SK-N-SH treated with all-trans-retinoic acid at 6 μM for 48 hours (cell line): ENCODE results near the gene SEC22C.

Source experiments
- ATAC-seq: fragments of 200-7000 bp; cut with Tn5 transposase; 3 replicates; pipeline ENCODE4 v1.9.1; 2020; ENCODE audit warnings: mild to moderate bottlenecking, moderate library complexity
- ARNTL ChIP-seq: fragments of 450-650 bp; formaldehyde crosslinking; IDR thresholded peaks from 2 replicates; pipeline ENCODE4 v1.5.0; 2020; ENCODE audit warnings: low read depth, mild to moderate bottlenecking, moderate library complexity, borderline replicate concordance
- BACH2 ChIP-seq: fragments of 250-450 bp; sonication (Bioruptor Pico); IDR thresholded peaks from 2 replicates; pipeline ENCODE4 v1.9.0; 2021; ENCODE audit warnings: mild to moderate bottlenecking, borderline replicate concordance
- CREB5 ChIP-seq: fragments of 250-450 bp; sonication (Bioruptor Pico); IDR thresholded peaks from 2 replicates; pipeline ENCODE4 v1.5.1; 2020; ENCODE audit warnings: low read depth, mild to moderate bottlenecking, moderate library complexity
- CSDC2 ChIP-seq: fragments of 250-450 bp; sonication (Bioruptor Pico); IDR thresholded peaks from 2 replicates; pipeline ENCODE4 v1.5.0; 2020; ENCODE audit warnings: mild to moderate bottlenecking, moderate library complexity
- ESRRG ChIP-seq: fragments of 250-450 bp; sonication (Bioruptor Pico); IDR thresholded peaks from 2 replicates; pipeline ENCODE4 v1.6.1; 2021; ENCODE audit warnings: mild to moderate bottlenecking
- GLIS3 ChIP-seq: fragments of 250-450 bp; sonication (Bioruptor Pico); IDR thresholded peaks from 2 replicates; pipeline ENCODE4 v1.5.0; 2020; ENCODE audit warnings: mild to moderate bottlenecking, moderate library complexity
- ISL1 ChIP-seq: fragments of 250-450 bp; sonication (Bioruptor Pico); IDR thresholded peaks from 2 replicates; pipeline ENCODE4 v2.1.2; 2022; ENCODE audit warnings: mild to moderate bottlenecking, moderate library complexity
- OSR1 ChIP-seq: fragments of 250-450 bp; sonication (Bioruptor Pico); IDR thresholded peaks from 2 replicates; pipeline ENCODE4 v1.8.0; 2022; ENCODE audit warnings: moderate library complexity, mild to moderate bottlenecking, inconsistent platforms
- PATZ1 ChIP-seq: fragments of 250-450 bp; sonication (Bioruptor Pico); IDR thresholded peaks from 2 replicates; pipeline ENCODE4 v1.8.0; 2020; ENCODE audit warnings: mild to moderate bottlenecking, moderate library complexity, borderline replicate concordance
- SNAI2 ChIP-seq: fragments of 250-450 bp; sonication (Bioruptor Pico); IDR thresholded peaks from 2 replicates; pipeline ENCODE4 v1.5.0; 2020; ENCODE audit warnings: mild to moderate bottlenecking, moderate library complexity
- TCF4 ChIP-seq: fragments of 250-450 bp; sonication (Bioruptor Pico); IDR thresholded peaks from 2 replicates; pipeline ENCODE4 v1.8.0; 2021; ENCODE audit warnings: mild to moderate bottlenecking, moderate library complexity, borderline replicate concordance
- TOX ChIP-seq: fragments of 250-450 bp; sonication (Bioruptor Pico); IDR thresholded peaks from 2 replicates; pipeline ENCODE4 v1.8.0; 2021; ENCODE audit warnings: mild to moderate bottlenecking, moderate library complexity, borderline replicate concordance
- ZFP3 ChIP-seq: fragments of 250-450 bp; sonication (Bioruptor Pico); IDR thresholded peaks from 2 replicates; pipeline ENCODE4 v1.5.0; 2020; ENCODE audit warnings: mild to moderate bottlenecking, moderate library complexity
- ZFP30 ChIP-seq: fragments of 450-650 bp; formaldehyde crosslinking; IDR thresholded peaks from 2 replicates; pipeline ENCODE4 v1.5.0; 2022; ENCODE audit warnings: mild to moderate bottlenecking, moderate library complexity
- ZNF565 ChIP-seq: fragments of 450-650 bp; formaldehyde crosslinking; conservative IDR thresholded peaks from 2 replicates; pipeline ENCODE4 v1.5.0; 2020; ENCODE audit warnings: low read depth, mild to moderate bottlenecking, moderate library complexity
- ZNF8 ChIP-seq: fragments of 450-650 bp; formaldehyde crosslinking; IDR thresholded peaks from 2 replicates; pipeline ENCODE4 v1.5.0; 2020; ENCODE audit warnings: mild to moderate bottlenecking, moderate library complexity
- TF ChIP-seq, protein P1 (sequence below): fragments of 250-450 bp; sonication (Bioruptor Pico); IDR thresholded peaks from 2 replicates; pipeline ENCODE4 v1.5.1; 2021; ENCODE audit warnings: mild to moderate bottlenecking, moderate library complexity
- TF ChIP-seq, protein P2 (sequence below): fragments of 250-450 bp; sonication (Bioruptor Pico); IDR thresholded peaks from 2 replicates; pipeline ENCODE4 v1.8.0; 2021; ENCODE audit warnings: low read depth, mild to moderate bottlenecking, moderate library complexity, borderline replicate concordance
- TF ChIP-seq, protein P3 (sequence below): fragments of 250-450 bp; sonication (Bioruptor Pico); IDR thresholded peaks from 2 replicates; pipeline ENCODE4 v1.5.0; 2020; ENCODE audit warnings: mild to moderate bottlenecking, moderate library complexity

Gene SEC22C

DNA sequence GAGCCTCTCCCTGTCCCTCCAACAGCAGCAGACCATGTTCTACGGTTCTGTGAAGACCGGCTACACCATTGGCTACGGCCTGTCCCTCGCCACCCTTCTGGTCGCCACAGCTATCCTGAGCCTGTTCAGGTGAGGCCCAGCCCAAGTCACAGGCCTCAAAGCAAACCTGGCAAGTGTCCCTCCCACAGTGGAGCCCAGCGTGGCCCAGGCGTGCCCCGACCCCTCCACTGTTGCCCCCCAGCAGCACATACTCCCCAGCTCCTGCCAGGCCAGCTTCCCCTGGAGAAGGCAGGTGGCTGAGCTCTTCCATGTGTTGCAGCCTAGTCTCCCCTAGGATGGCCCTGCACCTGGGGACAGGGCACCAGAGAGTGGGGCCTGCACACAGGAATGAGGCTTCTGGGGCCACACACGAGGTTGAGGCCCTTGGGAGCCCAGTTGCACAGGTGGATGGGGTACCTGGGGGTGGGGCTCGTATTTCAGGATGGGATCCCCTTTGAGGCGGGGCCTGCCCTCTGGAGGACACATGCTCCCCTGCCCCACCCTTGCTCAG lies 54.3 kb downstream of the SEC22C start:
- no peak for ATAC-seq
- no peak for TF ChIP-seq TOX
- no peak for TF ChIP-seq ISL1 (CRISPR knock-in tag)
- no peak for TF ChIP-seq ZFP30 (CRISPR knock-in tag)
- no peak for TF ChIP-seq BACH2 (CRISPR knock-in tag)
- TF ChIP-seq, protein P1, sequence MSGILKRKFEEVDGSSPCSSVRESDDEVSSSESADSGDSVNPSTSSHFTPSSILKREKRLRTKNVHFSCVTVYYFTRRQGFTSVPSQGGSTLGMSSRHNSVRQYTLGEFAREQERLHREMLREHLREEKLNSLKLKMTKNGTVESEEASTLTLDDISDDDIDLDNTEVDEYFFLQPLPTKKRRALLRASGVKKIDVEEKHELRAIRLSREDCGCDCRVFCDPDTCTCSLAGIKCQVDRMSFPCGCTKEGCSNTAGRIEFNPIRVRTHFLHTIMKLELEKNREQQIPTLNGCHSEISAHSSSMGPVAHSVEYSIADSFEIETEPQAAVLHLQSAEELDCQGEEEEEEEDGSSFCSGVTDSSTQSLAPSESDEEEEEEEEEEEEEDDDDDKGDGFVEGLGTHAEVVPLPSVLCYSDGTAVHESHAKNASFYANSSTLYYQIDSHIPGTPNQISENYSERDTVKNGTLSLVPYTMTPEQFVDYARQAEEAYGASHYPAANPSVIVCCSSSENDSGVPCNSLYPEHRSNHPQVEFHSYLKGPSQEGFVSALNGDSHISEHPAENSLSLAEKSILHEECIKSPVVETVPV: no peak
- TF ChIP-seq GLIS3 (CRISPR knock-in tag): no peak
- no peak for TF ChIP-seq ZFP3
- no peak for TF ChIP-seq ZNF565 (CRISPR knock-in tag)
- no peak for TF ChIP-seq PATZ1 (CRISPR knock-in tag)
- no peak for TF ChIP-seq CSDC2
- no peak for TF ChIP-seq TCF4 (CRISPR knock-in tag)
- TF ChIP-seq, protein P2, sequence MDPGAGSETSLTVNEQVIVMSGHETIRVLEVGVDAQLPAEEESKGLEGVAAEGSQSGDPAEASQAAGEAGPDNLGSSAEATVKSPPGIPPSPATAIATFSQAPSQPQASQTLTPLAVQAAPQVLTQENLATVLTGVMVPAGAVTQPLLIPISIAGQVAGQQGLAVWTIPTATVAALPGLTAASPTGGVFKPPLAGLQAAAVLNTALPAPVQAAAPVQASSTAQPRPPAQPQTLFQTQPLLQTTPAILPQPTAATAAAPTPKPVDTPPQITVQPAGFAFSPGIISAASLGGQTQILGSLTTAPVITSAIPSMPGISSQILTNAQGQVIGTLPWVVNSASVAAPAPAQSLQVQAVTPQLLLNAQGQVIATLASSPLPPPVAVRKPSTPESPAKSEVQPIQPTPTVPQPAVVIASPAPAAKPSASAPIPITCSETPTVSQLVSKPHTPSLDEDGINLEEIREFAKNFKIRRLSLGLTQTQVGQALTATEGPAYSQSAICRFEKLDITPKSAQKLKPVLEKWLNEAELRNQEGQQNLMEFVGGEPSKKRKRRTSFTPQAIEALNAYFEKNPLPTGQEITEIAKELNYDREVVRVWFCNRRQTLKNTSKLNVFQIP: no peak
- no peak for TF ChIP-seq SNAI2 (CRISPR knock-in tag)
- no peak for TF ChIP-seq ESRRG (CRISPR knock-in tag)
- no peak for TF ChIP-seq ZNF8 (CRISPR knock-in tag)
- TF ChIP-seq CREB5 (CRISPR knock-in tag): no peak
- TF ChIP-seq, protein P3, sequence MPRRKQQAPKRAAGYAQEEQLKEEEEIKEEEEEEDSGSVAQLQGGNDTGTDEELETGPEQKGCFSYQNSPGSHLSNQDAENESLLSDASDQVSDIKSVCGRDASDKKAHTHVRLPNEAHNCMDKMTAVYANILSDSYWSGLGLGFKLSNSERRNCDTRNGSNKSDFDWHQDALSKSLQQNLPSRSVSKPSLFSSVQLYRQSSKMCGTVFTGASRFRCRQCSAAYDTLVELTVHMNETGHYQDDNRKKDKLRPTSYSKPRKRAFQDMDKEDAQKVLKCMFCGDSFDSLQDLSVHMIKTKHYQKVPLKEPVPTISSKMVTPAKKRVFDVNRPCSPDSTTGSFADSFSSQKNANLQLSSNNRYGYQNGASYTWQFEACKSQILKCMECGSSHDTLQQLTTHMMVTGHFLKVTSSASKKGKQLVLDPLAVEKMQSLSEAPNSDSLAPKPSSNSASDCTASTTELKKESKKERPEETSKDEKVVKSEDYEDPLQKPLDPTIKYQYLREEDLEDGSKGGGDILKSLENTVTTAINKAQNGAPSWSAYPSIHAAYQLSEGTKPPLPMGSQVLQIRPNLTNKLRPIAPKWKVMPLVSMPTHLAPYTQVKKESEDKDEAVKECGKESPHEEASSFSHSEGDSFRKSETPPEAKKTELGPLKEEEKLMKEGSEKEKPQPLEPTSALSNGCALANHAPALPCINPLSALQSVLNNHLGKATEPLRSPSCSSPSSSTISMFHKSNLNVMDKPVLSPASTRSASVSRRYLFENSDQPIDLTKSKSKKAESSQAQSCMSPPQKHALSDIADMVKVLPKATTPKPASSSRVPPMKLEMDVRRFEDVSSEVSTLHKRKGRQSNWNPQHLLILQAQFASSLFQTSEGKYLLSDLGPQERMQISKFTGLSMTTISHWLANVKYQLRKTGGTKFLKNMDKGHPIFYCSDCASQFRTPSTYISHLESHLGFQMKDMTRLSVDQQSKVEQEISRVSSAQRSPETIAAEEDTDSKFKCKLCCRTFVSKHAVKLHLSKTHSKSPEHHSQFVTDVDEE: no peak
- no peak for TF ChIP-seq ARNTL (CRISPR knock-in tag)

DNA sequence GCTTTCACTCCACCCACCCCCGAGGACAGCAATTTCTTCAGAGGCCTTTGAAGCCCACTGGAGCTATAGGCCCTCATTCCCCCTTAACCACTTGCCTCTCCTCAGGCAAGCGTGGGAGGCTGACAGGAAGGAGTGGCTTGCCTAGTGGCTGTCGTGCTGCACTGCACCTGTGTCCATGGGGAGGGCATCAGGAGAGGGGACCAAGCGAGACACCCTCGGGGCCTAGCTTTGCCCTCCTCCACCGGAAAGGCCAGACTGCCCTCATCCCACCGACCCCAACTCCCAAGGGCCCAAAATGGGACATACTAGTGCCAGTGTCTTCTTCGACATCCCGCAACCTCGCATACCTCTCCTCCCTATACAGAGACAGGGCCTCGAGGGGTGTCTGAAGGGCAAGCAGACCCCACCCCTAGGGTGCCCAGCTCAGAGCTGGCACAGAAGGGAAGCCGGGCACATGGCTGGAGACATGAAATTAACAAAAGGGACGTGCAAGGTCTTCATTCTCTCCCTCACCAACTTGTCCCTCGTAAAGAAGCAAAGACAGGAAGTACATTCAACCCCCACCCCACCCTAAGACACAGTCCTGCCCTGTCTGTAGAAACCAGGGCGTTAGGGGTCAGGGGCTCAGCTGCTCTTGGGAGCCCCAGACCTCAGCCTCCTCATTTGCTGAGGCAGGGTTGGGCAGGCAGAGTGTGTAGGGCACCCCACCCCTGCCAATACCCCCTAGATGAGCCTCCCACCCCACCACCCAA lies 55.0 kb downstream of the SEC22C start:
- TF ChIP-seq, protein P3: no peak
- no peak for TF ChIP-seq SNAI2 (CRISPR knock-in tag)
- TF ChIP-seq OSR1: no peak
- TF ChIP-seq CSDC2: no peak
- TF ChIP-seq, protein P2: no peak
- no peak for TF ChIP-seq ZNF8 (CRISPR knock-in tag)
- no peak for TF ChIP-seq TOX
- TF ChIP-seq ARNTL (CRISPR knock-in tag): no peak
- no peak for ATAC-seq
